Gastrocnemius medialis (tissue), 4 donors: Measurements from ENCODE around the gene ERBIN. TPM values are rescaled to one million over a fixed set of nuclear protein-coding genes. Genes with fewer than 3 reads are reported as not detected.

Experiments
- ATAC-seq, 2 donors: fragments of 150-250 bp; one replicate each; pipeline ENCODE4 v1.9.1; 2016
- DNase-seq, 2 donors: peaks; one replicate each; pipeline ENCODE4 v3.0.0-alpha.2; 2019
- H3K27ac ChIP-seq, 4 donors: fragments of 200-600 bp; sonication (generic); 1 replicate in 1 of 4; 2 replicates in 3 of 4; pipeline ENCODE4 v1.5.1; 2016 to 2018; ENCODE audit warnings: mild to moderate bottlenecking in 2 of 4, moderate library complexity in 1 of 4
- H3K27me3 ChIP-seq, 3 donors: fragments of 200-600 bp; sonication (generic) in 2 of 3; 1 replicate in 1 of 3; 2 replicates in 2 of 3; pipeline versions ENCODE4 v1.5.1 to v1.6.0; 2016 to 2019; ENCODE audit warnings: mild to moderate bottlenecking in 1 of 3, moderate library complexity in 1 of 3
- H3K36me3 ChIP-seq, 2 donors: fragments of 200-600 bp; sonication (generic) in 1 of 2; one replicate each; pipeline ENCODE4 v1.5.1; 2017 to 2018
- H3K4me1 ChIP-seq, 2 donors: fragments of 200-600 bp; sonication (generic) in 1 of 2; one replicate each; pipeline ENCODE4 v1.5.1; 2016 to 2017; ENCODE audit warnings: mild to moderate bottlenecking in 2 of 2
- H3K4me3 ChIP-seq, 4 donors: fragments of 200-600 bp; sonication (generic) in 3 of 4; 1 replicate in 1 of 4; 2 replicates in 3 of 4; pipeline ENCODE4 v1.5.1; 2016 to 2019; ENCODE audit warnings: mild to moderate bottlenecking in 2 of 4
- H3K9me3 ChIP-seq, 3 donors: fragments of 200-600 bp; sonication (generic) in 2 of 3; 1 replicate in 1 of 3; 2 replicates in 2 of 3; pipeline ENCODE4 v1.5.1; 2016 to 2019
- CTCF ChIP-seq, 5 experiments: fragments of 450-650 bp in 3 of 5; fragments of 200-600 bp in 2 of 5; sonication (generic) in 2 of 5; IDR thresholded peaks in 4 of 5; conservative IDR thresholded peaks in 1 of 5; 1 replicate in 4 of 5; 2 replicates in 1 of 5; pipeline ENCODE4 v1.5.1; 2016 to 2019; ENCODE audit warnings: antibody characterized with exemption in 5 of 5, mild to moderate bottlenecking in 3 of 5, moderate library complexity in 3 of 5
- POLR2A ChIP-seq, 2 donors: fragments of 450-650 bp; IDR thresholded peaks; one replicate each; pipeline ENCODE4 v1.6.1; 2017; ENCODE audit warnings: antibody characterized with exemption in 2 of 2, mild to moderate bottlenecking in 2 of 2, moderate library complexity in 2 of 2
- in situ Hi-C, 4 donors: fragments of 200-750 bp; cut with MboI; loops; one replicate each; pipeline versions ENCODE4 v1.15.0 to v1.8.0; 2017; ENCODE audit warnings: low sequenced_read_pairs in 4 of 4
- intact Hi-C: fragments of 100-400 bp; cut with DNase I; formaldehyde crosslinking; loops from one replicate; pipeline ENCODE4 v1.15.1; 2023; ENCODE audit warnings: low total_unique reads
- total RNA-seq, 4 donors: library from RNA; depleted of rRNA; stranded (reverse); fragments of >200 nt; gene quantifications; one replicate each; pipeline versions ENCODE4 v1.1.0 to v1.2.3, GENCODE V29; 2016

ERBIN gene
- total RNA-seq, 4 donors from 2014 or later: 35.1 to 42.0 (median 38.7) TPM

- DNase-seq (no peak), ATAC-seq (no peak)
- H3K27me3 ChIP-seq: no peaks in the 10 kb centered on the region
- in situ Hi-C loops (no loop called here), intact Hi-C loops (no loop called here)
- H3K9me3 ChIP-seq: no peaks in the 10 kb centered on the region
- H3K36me3 ChIP-seq: no peaks in the 10 kb centered on the region
- no peaks in the 10 kb centered on the region for H3K4me1 ChIP-seq
- H3K4me3 ChIP-seq: no peak overlapping the region
- TF ChIP-seq CTCF (IDR thresholded peaks at IDR 0.05 in 4 of 5, conservative IDR thresholded peaks at IDR 0.05 in 1 of 5) (no peak), POLR2A (IDR thresholded peaks at IDR 0.05) (no peak)
- H3K27ac ChIP-seq: no peak overlapping the region
These were observed 30.5 kb upstream of the ERBIN start for GRCh38 chr5:65895891-65896290.

GRCh38 chr5:65900746-65901145, 25.6 kb upstream of the ERBIN start:
- Histone ChIP-seq H3K9me3 (no peaks in the 10 kb centered on the region), H3K4me1 (no peaks in the 10 kb centered on the region), H3K36me3 (no peaks in the 10 kb centered on the region), H3K4me3 (no peak overlapping the region), H3K27ac (no peak overlapping the region), H3K27me3 (no peaks in the 10 kb centered on the region)
- no peak for ATAC-seq
- DNase-seq: no peak
- intact Hi-C loops (no loop called here), in situ Hi-C loops (no loop called here)
- no peak for TF ChIP-seq CTCF (IDR thresholded peaks at IDR 0.05 in 4 of 5, conservative IDR thresholded peaks at IDR 0.05 in 1 of 5)
- no peak for TF ChIP-seq POLR2A (IDR thresholded peaks at IDR 0.05)

GRCh38 chr5:65902104-65902503, 24.3 kb upstream of the ERBIN start:
- Histone ChIP-seq H3K27ac (no peak overlapping the region), H3K4me1 (no peaks in the 10 kb centered on the region), H3K4me3 (no peak overlapping the region), H3K9me3 (no peaks in the 10 kb centered on the region), H3K27me3 (no peaks in the 10 kb centered on the region), H3K36me3 (no peaks in the 10 kb centered on the region)
- ATAC-seq: no peak
- TF ChIP-seq POLR2A (IDR thresholded peaks at IDR 0.05) (no peak), CTCF (IDR thresholded peaks at IDR 0.05 in 4 of 5, conservative IDR thresholded peaks at IDR 0.05 in 1 of 5) (no peak)
- DNase-seq: no peak
- in situ Hi-C loops: no loop called here
- intact Hi-C loops: no loop called here

GRCh38 chr5:65903581-65903980, 22.8 kb upstream of the ERBIN start:
- H3K36me3 ChIP-seq: no peaks in the 10 kb centered on the region
- no peaks in the 10 kb centered on the region for H3K4me1 ChIP-seq
- in situ Hi-C loops: no loop called here
- no peak overlapping the region for H3K4me3 ChIP-seq
- intact Hi-C loops: no loop called here
- no peak for ATAC-seq
- no peaks in the 10 kb centered on the region for H3K27me3 ChIP-seq
- no peaks in the 10 kb centered on the region for H3K9me3 ChIP-seq
- H3K27ac ChIP-seq: no peak overlapping the region
- TF ChIP-seq POLR2A (IDR thresholded peaks at IDR 0.05) (no peak), CTCF (IDR thresholded peaks at IDR 0.05 in 4 of 5, conservative IDR thresholded peaks at IDR 0.05 in 1 of 5) (no peak)
- DNase-seq: no peak

- Histone ChIP-seq H3K27me3 (no peaks in the 10 kb centered on the region), H3K4me1 (no peaks in the 10 kb centered on the region), H3K4me3 (no peak overlapping the region), H3K27ac (no peak overlapping the region), H3K9me3 (no peaks in the 10 kb centered on the region), H3K36me3 (no peaks in the 10 kb centered on the region)
- no peak for ATAC-seq
- no peak for DNase-seq
- in situ Hi-C loops: no loop called here
- TF ChIP-seq CTCF (IDR thresholded peaks at IDR 0.05 in 4 of 5, conservative IDR thresholded peaks at IDR 0.05 in 1 of 5): no peak
- TF ChIP-seq POLR2A (IDR thresholded peaks at IDR 0.05): no peak
- intact Hi-C loops: no loop called here
These were observed 20.1 kb upstream of the ERBIN start for GRCh38 chr5:65906256-65906655.
